ENCODE results near the gene MB.

DNA sequence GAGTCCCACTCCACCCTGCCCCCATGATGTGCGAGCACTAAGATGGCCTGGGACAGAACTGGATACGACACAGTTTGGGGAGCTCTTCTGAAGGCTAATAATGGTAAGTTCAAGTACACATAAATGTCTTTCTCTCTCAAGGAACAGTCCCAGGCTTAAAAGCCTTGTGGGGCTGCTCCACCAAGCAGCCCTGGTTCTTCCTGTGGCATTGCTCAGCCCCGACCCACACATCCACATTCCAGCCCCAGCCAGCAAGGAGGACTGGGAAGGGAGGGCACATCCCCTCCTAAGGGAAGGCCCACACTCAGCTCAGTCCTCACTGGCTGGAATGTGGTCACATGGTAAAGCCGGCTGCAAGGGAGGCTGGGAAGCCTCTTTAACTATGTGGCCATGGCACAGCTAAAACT is 13.3 kb upstream of the MB start:
- TF ChIP-seq CTCF (IDR thresholded peaks at IDR 0.05; ENCODE audit: poor library complexity, severe bottlenecking): no peak
- no peak for TF ChIP-seq EZH2 (IDR thresholded peaks at IDR 0.05; ENCODE audit: borderline replicate concordance, insufficient read depth, low read length, poor library complexity, severe bottlenecking)
- TF ChIP-seq SMC3 (conservative IDR thresholded peaks at IDR 0.05; ENCODE audit: poor library complexity): no peak
- no peak for TF ChIP-seq RAD21 (conservative IDR thresholded peaks at IDR 0.05)

Data from neural cell (in vitro differentiated cells).